K562 (cell line): ENCODE data around the gene MDK. TPM values are rescaled to one million over a fixed set of nuclear protein-coding genes. Genes with fewer than 3 reads are reported as not detected.

Experiments
- ARID4B ChIP-seq: sonication (generic); formaldehyde crosslinking; IDR thresholded peaks from 2 replicates; pipeline ENCODE4 v1.8.0; 2022; ENCODE audit warnings: mild to moderate bottlenecking, missing genetic modification reagents
- ATF6 ChIP-seq: sonication (generic); formaldehyde crosslinking; IDR thresholded peaks from 2 replicates; pipeline ENCODE4 v1.4.0; 2020; ENCODE audit warnings: mild to moderate bottlenecking, missing genetic modification reagents
- BCL6 ChIP-seq: fragments of 250-450 bp; sonication (Bioruptor Pico); IDR thresholded peaks from 2 replicates; pipeline ENCODE4 v1.4.0; 2020
- BRD9 ChIP-seq: fragments of 450-650 bp; IDR thresholded peaks from 2 replicates; pipeline ENCODE4 v1.6.1; 2018; ENCODE audit warnings: low read depth; ENCODE audit not compliant: partially characterized antibody
- CC2D1A ChIP-seq: fragments of 450-650 bp; IDR thresholded peaks from 2 replicates; pipeline ENCODE4 v1.6.1; 2017; ENCODE audit warnings: mild to moderate bottlenecking
- ELK3 ChIP-seq: fragments of 450-650 bp; formaldehyde crosslinking; IDR thresholded peaks from 2 replicates; pipeline ENCODE4 v1.4.0; 2020; ENCODE audit warnings: mild to moderate bottlenecking
- FOXJ2 ChIP-seq: fragments of 200-800 bp; sonication (Bioruptor generic); IDR thresholded peaks from 2 replicates; pipeline ENCODE4 v1.6.1; 2016; ENCODE audit warnings: missing genetic modification characterization, missing compliant biosample characterization
- FOXJ3 ChIP-seq: sonication (generic); formaldehyde crosslinking; IDR thresholded peaks from 2 replicates; pipeline ENCODE4 v1.4.0; 2020; ENCODE audit warnings: mild to moderate bottlenecking, missing genetic modification reagents
- NR1H2 ChIP-seq: sonication (generic); formaldehyde crosslinking; IDR thresholded peaks from 2 replicates; pipeline ENCODE4 v1.4.0; 2020; ENCODE audit warnings: mild to moderate bottlenecking, missing genetic modification reagents
- POLR2B ChIP-seq: fragments of 450-650 bp; IDR thresholded peaks from 2 replicates; pipeline ENCODE4 v1.6.1; 2018; ENCODE audit warnings: low read depth; ENCODE audit not compliant: partially characterized antibody
- RB1 ChIP-seq: fragments of 450-650 bp; IDR thresholded peaks from 2 replicates; pipeline ENCODE4 v1.6.1; 2017; ENCODE audit warnings: low read depth, mild to moderate bottlenecking
- SRSF3 ChIP-seq: fragments of 200-400 bp; formaldehyde crosslinking; IDR thresholded peaks from 2 replicates; pipeline ENCODE4 v1.6.1; 2016; ENCODE audit warnings: mild to moderate bottlenecking, low read length, moderate library complexity; ENCODE audit not compliant: insufficient read depth
- TAF1 ChIP-seq: IDR thresholded peaks from 2 replicates; pipeline ENCODE4 v1.6.1; 2011; ENCODE audit warnings: mild to moderate bottlenecking, low read length, moderate library complexity; ENCODE audit not compliant: insufficient read depth, control insufficient read depth, severe bottlenecking; ENCODE audit errors: extremely low read depth
- TGIF2 ChIP-seq: sonication (generic); formaldehyde crosslinking; IDR thresholded peaks from 2 replicates; pipeline ENCODE4 v1.8.1; 2022; ENCODE audit warnings: mild to moderate bottlenecking, missing genetic modification reagents, moderate library complexity
- TSC22D4 ChIP-seq: fragments of 450-650 bp; IDR thresholded peaks from 2 replicates; pipeline ENCODE4 v1.6.1; 2016; ENCODE audit warnings: missing genetic modification characterization, missing biosample characterization, control low read depth
- ZFP91 ChIP-seq: sonication (generic); formaldehyde crosslinking; IDR thresholded peaks from 2 replicates; pipeline ENCODE4 v1.8.0; 2022; ENCODE audit warnings: mild to moderate bottlenecking, missing genetic modification reagents
- ZKSCAN3 ChIP-seq: fragments of 250-450 bp; sonication (Bioruptor Pico); IDR thresholded peaks from 2 replicates; pipeline ENCODE4 v1.4.0; 2020
- ZNF76 ChIP-seq: fragments of 250-450 bp; sonication (Bioruptor Pico); IDR thresholded peaks from 2 replicates; pipeline ENCODE4 v1.4.0; 2020; ENCODE audit warnings: mild to moderate bottlenecking, moderate library complexity, borderline replicate concordance
- polyA plus RNA-seq, 8 experiments: library from polyadenylated mRNA; depleted of rRNA in 4 of 8; stranded (reverse) in 5 of 8; unstranded in 3 of 8; fragments of >200 nt; fragmentation: Nextera tagmentation in 2 of 8; fragmentation: Illumina TruSeq in 1 of 8; extraction: Ambion mirVana in 2 of 8; extraction: Trizol in 1 of 8; gene quantifications; 2 replicates each; pipeline versions ENCODE4 v1.2.1 to v1.2.3, GENCODE V29; 2011 to 2014; ENCODE audit warnings: inconsistent platforms in 1 of 8, missing spikeins in 1 of 8
- total RNA-seq, 7 experiments: library from RNA; depleted of rRNA in 6 of 7; stranded (reverse); fragments of >200 nt in 6 of 7; fragmentation: Illumina TruSeq in 2 of 7; extraction: Trizol in 2 of 7; gene quantifications; 2 replicates each; pipeline versions ENCODE4 v1.2.1 to v1.2.3, GENCODE V29; 2011 to 2021; ENCODE audit warnings: low replicate concordance in 1 of 7

Gene MDK
- total and polyA plus RNA-seq, 9 of the 15 experiments (the other 6 are each of a cell fraction or from before 2014, with no cell fraction given): 20.7 to 700 (median 350) TPM

GRCh38 chr11:46346886-46347636, 34.4 kb upstream of the MDK start, which contains the start of gene DGKZ (continued):
- TF ChIP-seq ATF6 (CRISPR knock-in tag) (no peak), CC2D1A (no peak), BCL6 (no peak), ZKSCAN3 (CRISPR knock-in tag) (no peak), TSC22D4 (tag) (no peak), POLR2B (no peak), ELK3 (CRISPR knock-in tag) (no peak), FOXJ2 (no peak), TAF1 (peak; percentile 62), ZNF76 (CRISPR knock-in tag) (no peak), RB1 (peak; percentile 99), BRD9 (no peak), FOXJ3 (no peak), TGIF2 (CRISPR knock-in tag) (no peak), SRSF3 (no peak), ZFP91 (no peak), ARID4B (no peak; the same call in 1 of the 2 replicates), NR1H2 (CRISPR knock-in tag) (no peak)
